Cardiac muscle cell (in vitro differentiated cells and primary cell): ENCODE results near the gene PPP4R1. TPM values are rescaled to one million over a fixed set of nuclear protein-coding genes. Genes with fewer than 3 reads are reported as not detected.
"Not testable (repeated sequence)": the region's sequence is repeated elsewhere in the genome, so short reads cannot be mapped to it uniquely, and the experiment has no call there.

Experiments
- DNase-seq, 2 donors: peaks; one replicate each; pipeline versions ENCODE4 v3.0.0 to v3.0.0-alpha.2; 2010 to 2017; ENCODE audit warnings: low read depth in 1 of 2, low spot score in 1 of 2
- H3K27ac ChIP-seq: fragments of 200-600 bp; sonication (generic); 2 replicates; pipeline ENCODE4 v1.5.1; 2016
- H3K27me3 ChIP-seq: fragments of 200-600 bp; sonication (generic); 2 replicates; pipeline ENCODE4 v1.6.0; 2016; ENCODE audit warnings: control low read depth
- H3K36me3 ChIP-seq: fragments of 200-600 bp; sonication (generic); 2 replicates; pipeline ENCODE4 v1.5.1; 2016; ENCODE audit warnings: control low read depth
- H3K4me1 ChIP-seq: fragments of 200-600 bp; sonication (generic); 2 replicates; pipeline ENCODE4 v1.8.1; 2017; ENCODE audit warnings: low read depth, mild to moderate bottlenecking, mixed run types
- H3K4me3 ChIP-seq: fragments of 200-600 bp; sonication (generic); 2 replicates; pipeline ENCODE4 v1.5.1; 2016; ENCODE audit warnings: mild to moderate bottlenecking
- H3K9me3 ChIP-seq: fragments of 200-600 bp; sonication (generic); 2 replicates; pipeline ENCODE4 v1.5.1; 2017; ENCODE audit warnings: low read depth, mild to moderate bottlenecking, control low read depth
- polyA plus RNA-seq: library from polyadenylated mRNA; unstranded; fragments of >200 nt; fragmentation: Nextera tagmentation; extraction: Ambion mirVana; gene quantifications from 2 replicates; pipeline ENCODE4 v1.2.1, GENCODE V29; 2016
- total RNA-seq: library from RNA; depleted of rRNA; stranded (reverse); fragments of >200 nt; gene quantifications from 2 replicates; pipeline ENCODE4 v1.2.3, GENCODE V29; 2016
- TF ChIP-seq, protein P1 (sequence below): IDR thresholded peaks from 2 replicates; pipeline ENCODE4 v1.5.1; 2012; ENCODE audit warnings: low read depth, mild to moderate bottlenecking, low read length

Gene PPP4R1
- total and polyA plus RNA-seq, 2 experiments from 2014 or later: 36.5 to 75.1 TPM

DNA sequence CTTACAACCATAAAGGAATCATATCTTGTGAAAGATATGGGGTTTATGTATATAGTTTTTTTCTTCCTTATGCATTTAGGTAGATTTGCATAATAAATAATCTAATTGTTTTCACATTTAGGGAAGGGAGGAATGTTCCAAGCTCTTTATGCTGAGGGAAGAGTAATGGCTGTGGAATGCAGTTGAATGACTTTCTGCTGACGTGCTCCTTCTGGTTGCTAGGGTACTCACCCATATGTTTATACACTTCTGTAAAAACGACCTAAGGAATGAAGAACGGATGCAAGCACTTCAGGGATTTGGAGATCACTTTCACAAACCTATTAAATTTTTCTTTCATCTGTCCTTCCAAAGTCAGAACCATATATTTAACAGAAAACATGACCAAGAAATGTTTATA is 29.2 kb upstream of the PPP4R1 start:
- Histone ChIP-seq H3K4me3 (no peak overlapping the region), H3K36me3 (no peaks in the 10 kb centered on the region), H3K27me3 (no peaks in the 10 kb centered on the region), H3K27ac (peak overlapping the region; percentile 59), H3K4me1 (peaks cover 10% of the 10 kb centered on the region), H3K9me3 (no peaks in the 10 kb centered on the region)
- DNase-seq: peak; percentile 78 to 98
- TF ChIP-seq, protein P1, sequence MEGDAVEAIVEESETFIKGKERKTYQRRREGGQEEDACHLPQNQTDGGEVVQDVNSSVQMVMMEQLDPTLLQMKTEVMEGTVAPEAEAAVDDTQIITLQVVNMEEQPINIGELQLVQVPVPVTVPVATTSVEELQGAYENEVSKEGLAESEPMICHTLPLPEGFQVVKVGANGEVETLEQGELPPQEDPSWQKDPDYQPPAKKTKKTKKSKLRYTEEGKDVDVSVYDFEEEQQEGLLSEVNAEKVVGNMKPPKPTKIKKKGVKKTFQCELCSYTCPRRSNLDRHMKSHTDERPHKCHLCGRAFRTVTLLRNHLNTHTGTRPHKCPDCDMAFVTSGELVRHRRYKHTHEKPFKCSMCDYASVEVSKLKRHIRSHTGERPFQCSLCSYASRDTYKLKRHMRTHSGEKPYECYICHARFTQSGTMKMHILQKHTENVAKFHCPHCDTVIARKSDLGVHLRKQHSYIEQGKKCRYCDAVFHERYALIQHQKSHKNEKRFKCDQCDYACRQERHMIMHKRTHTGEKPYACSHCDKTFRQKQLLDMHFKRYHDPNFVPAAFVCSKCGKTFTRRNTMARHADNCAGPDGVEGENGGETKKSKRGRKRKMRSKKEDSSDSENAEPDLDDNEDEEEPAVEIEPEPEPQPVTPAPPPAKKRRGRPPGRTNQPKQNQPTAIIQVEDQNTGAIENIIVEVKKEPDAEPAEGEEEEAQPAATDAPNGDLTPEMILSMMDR: no peak

DNA sequence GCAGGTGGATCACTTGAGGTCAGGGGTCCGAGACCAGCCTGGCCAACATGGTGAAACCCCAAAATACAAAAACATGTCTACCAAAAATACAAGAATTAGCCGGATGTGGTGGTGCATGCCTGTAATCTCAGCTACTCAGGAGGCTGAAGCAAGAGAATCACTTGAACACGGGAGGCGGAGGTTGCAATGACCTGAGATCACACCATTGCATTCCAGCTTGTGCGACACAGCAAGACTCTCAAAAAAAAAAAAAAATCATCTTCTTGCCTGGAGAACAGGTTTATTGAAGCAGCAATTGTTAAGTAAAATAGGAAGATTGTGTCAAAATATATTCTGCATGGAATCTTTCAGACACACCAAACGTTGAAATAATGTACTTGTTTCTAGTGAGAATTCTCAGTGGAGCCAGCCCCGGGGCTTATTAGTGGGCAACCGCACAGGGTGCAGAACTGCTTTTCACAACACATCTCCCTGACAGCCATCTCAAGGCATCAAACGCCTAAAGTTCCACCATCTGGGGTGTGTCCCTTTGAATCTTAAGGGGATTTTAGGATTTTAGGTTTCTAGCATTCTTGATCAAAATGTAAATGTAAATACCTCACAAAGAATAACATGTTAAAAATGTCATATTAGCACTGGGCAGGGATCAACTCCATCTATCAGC is 28.6 kb upstream of the PPP4R1 start:
- peak in 1 of 2 donors; percentile 29 for DNase-seq
- H3K4me1 ChIP-seq: peaks cover 10% of the 10 kb centered on the region
- H3K27me3 ChIP-seq: no peaks in the 10 kb centered on the region
- H3K36me3 ChIP-seq: no peaks in the 10 kb centered on the region
- H3K27ac ChIP-seq: peak overlapping the region; percentile 59
- H3K9me3 ChIP-seq: no peaks in the 10 kb centered on the region
- H3K4me3 ChIP-seq: no peak overlapping the region
- TF ChIP-seq, protein P1: no peak

DNA sequence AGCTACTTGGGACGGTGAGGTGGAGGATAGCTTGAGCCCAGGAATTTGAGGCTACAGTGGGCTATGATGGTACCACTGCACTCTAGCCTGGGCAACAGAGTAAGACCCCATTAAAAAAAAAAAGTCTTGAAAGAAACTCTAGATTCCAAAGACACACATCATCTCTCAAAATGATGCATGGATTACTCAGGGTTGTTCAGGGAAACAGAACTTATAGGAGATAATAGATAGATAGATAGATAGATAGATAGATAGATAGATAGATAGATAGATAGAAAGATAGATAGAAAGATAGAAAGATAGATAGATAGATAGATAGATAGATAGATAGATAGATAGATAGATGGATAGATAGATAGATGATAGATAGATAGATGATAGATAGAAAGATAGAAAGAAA is 26.7 kb upstream of the PPP4R1 start:
- peaks cover 10% of the 10 kb centered on the region for H3K4me1 ChIP-seq
- not testable (repeated sequence) for DNase-seq, H3K27ac ChIP-seq, H3K27me3 ChIP-seq, H3K36me3 ChIP-seq, H3K9me3 ChIP-seq, H3K4me3 ChIP-seq

DNA sequence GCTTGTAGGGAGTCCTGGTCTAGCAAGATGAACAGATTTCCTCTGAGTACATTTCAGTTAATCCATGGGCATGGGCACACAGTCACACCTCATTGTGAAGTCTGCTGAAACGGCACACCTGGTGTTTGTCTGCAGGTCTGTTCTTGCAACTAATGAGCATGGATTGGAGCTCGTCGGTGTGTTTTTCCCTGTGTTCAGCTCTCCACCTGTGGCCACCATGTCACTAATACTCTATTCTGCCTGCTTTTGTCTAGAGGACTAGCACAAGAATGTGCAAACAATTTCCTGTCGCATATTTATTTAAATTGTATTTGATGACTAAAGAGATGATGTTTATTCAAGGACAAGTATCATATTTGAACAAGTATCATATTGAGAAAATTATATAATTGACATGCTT is 24.5 kb upstream of the PPP4R1 start:
- H3K27me3 ChIP-seq: no peaks in the 10 kb centered on the region
- peaks cover 7% of the 10 kb centered on the region for H3K4me1 ChIP-seq
- H3K9me3 ChIP-seq: no peaks in the 10 kb centered on the region
- no peak overlapping the region for H3K4me3 ChIP-seq
- H3K27ac ChIP-seq: no peak overlapping the region
- H3K36me3 ChIP-seq: no peaks in the 10 kb centered on the region
- TF ChIP-seq, protein P1: no peak
- no peak for DNase-seq

DNA sequence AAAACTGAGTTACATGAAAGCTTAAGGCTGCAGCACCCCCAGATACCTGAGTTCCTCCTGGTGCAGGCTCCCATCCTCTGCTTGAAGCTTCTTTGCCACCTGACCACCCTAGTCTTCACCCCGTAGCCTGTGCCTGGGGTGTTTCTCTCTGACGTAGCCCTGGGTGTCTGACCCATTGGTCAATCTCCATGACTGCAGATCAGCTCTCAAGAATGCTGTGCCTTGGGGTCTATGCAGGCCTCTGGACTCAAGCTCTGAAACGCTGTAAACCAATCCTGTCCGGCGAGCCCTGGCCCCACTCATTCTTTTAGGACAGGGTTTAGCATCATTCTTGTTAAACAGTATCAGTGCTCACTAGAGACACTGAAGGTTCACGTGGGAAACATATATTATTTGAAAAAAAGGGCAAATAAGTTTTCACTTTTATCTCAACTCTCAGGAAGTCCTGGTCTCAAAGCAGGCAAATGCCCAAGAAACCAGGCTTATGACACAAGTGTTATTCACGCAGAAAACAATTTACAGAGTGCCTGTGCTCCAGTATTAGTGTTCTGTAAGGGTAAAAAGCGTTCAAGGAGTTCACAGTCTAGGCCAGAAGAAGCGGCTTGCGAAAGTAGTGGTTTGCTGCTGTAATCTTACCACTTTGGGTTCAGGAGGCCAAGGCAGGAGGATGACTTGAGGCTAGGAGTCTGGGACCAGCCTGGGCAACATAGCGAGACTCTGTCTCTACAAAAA is 22.8 kb upstream of the PPP4R1 start:
- TF ChIP-seq, protein P1: no peak
- no peak overlapping the region for H3K4me3 ChIP-seq

DNA sequence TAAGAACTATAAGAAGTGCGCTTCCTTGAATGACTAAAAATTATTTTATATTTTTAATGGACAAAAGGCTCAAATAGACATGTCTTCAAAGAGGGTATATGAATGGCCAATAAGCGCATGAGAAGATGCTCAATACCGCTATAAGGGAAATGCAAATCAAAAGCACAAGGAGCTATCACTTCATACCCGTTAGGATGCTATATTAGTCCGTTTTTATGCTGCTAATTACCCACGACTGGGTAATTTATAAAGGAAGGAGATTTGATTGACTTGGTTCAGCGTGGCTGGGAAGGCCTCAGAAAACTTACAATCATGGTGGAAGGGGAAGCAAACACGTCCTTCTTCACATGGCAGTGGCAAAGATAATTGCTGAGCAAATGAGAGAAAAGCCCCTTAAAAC is 20.5 kb upstream of the PPP4R1 start:
- H3K4me3 ChIP-seq: no peak overlapping the region
- H3K36me3 ChIP-seq: no peaks in the 10 kb centered on the region
- H3K4me1 ChIP-seq: no peaks in the 10 kb centered on the region
- no peak overlapping the region for H3K27ac ChIP-seq
- no peaks in the 10 kb centered on the region for H3K9me3 ChIP-seq
- no peaks in the 10 kb centered on the region for H3K27me3 ChIP-seq
- DNase-seq: no peak
- TF ChIP-seq, protein P1: no peak

More for the DNA sequence above, 22.8 kb upstream of the PPP4R1 start:
- H3K9me3 ChIP-seq: no peaks in the 10 kb centered on the region
- H3K27me3 ChIP-seq: no peaks in the 10 kb centered on the region
- no peak overlapping the region for H3K27ac ChIP-seq
- H3K4me1 ChIP-seq: no peaks in the 10 kb centered on the region
- peak in 1 of 2 donors; percentile 70 for DNase-seq
- H3K36me3 ChIP-seq: no peaks in the 10 kb centered on the region
